NB4 (cell line): ENCODE measurements around the gene FZD8.

Source experiments
- DNase-seq: peaks from one replicate; pipeline ENCODE4 v3.0.0; 2010; ENCODE audit warnings: low read depth
- H3K4me3 ChIP-seq: one replicate; pipeline ENCODE4 v1.5.1; 2011; ENCODE audit warnings: mild to moderate bottlenecking, low read depth, low read length, moderate library complexity
- CTCF ChIP-seq: IDR thresholded peaks from one replicate; pipeline ENCODE4 v1.5.1; 2012; ENCODE audit warnings: low read depth, low read length
- MAX ChIP-seq: IDR thresholded peaks from 2 replicates; pipeline ENCODE4 v1.6.1; 2011; ENCODE audit warnings: low read depth, low read length
- MYC ChIP-seq: IDR thresholded peaks from 2 replicates; pipeline ENCODE4 v1.6.1; 2011; ENCODE audit warnings: low read depth, low read length
- POLR2A ChIP-seq: IDR thresholded peaks from 2 replicates; pipeline ENCODE4 v1.6.1; 2011; ENCODE audit warnings: mild to moderate bottlenecking; ENCODE audit not compliant: insufficient read length; ENCODE audit errors: extremely low read depth

The FZD8 gene

GRCh38 chr10:35635576-35635975 is 6.5 kb downstream of the FZD8 start:
- no peak overlapping the region for H3K4me3 ChIP-seq
- TF ChIP-seq MAX = no peak
- TF ChIP-seq CTCF = peak; percentile 51
- DNase-seq = peak; percentile 52

- no peak for DNase-seq
- no peak overlapping the region for H3K4me3 ChIP-seq
- no peak for TF ChIP-seq MYC
- TF ChIP-seq MAX = no peak
- no peak for TF ChIP-seq CTCF
- TF ChIP-seq POLR2A = no peak
Observed at GRCh38 chr10:35633006-35633980, 8.8 kb downstream of the FZD8 start.

- H3K4me3 ChIP-seq = no peak overlapping the region
- TF ChIP-seq CTCF (no peak), POLR2A (no peak), MAX (no peak), MYC (no peak)
- DNase-seq = no peak
Observed at GRCh38 chr10:35632027-35632426, 10.1 kb downstream of the FZD8 start.

- no peak for DNase-seq
- TF ChIP-seq CTCF (no peak), MAX (no peak), POLR2A (no peak), MYC (no peak)
- no peak overlapping the region for H3K4me3 ChIP-seq
Observed at GRCh38 chr10:35631404-35631803, 10.7 kb downstream of the FZD8 start.

- no peak overlapping the region for H3K4me3 ChIP-seq
- no peak for TF ChIP-seq POLR2A
- no peak for TF ChIP-seq MYC
- no peak for TF ChIP-seq MAX
- no peak for TF ChIP-seq CTCF
- no peak for DNase-seq
Observed at GRCh38 chr10:35626971-35627507, 15.1 kb downstream of the FZD8 start.
